A549 (cell line): Measurements from ENCODE around the gene HLA-DOA. TPM values are rescaled to one million over a fixed set of nuclear protein-coding genes. Genes with fewer than 3 reads are reported as not detected.
A peak's percentile ranks its signal among the peaks of the same experiment; 100 is the strongest.

Experiments
- ATAC-seq, 2 experiments: fragments of 200-7000 bp in 1 of 2; fragments of >200 bp in 1 of 2; cut with Nextera tagmentation in 1 of 2; cut with Tn5 transposase in 1 of 2; 3 replicates each; pipeline versions ENCODE4 v1.8.0 to v1.9.1; 2018 to 2020; ENCODE audit warnings: mild to moderate bottlenecking in 1 of 2, moderate library complexity in 1 of 2
- CTCF ChIA-PET: fragments of 300-600 bp; sonication (Branson Sonifier 250); formaldehyde crosslinking; extraction: SDS; loops from one replicate; lab custom pipeline; 2021; ENCODE audit warnings: antibody characterized with exemption, inconsistent platforms; lab: Yijun Ruan, JAX
- POLR2A ChIA-PET: fragments of 350-600 bp; formaldehyde crosslinking; extraction: SDS; loops from one replicate; lab custom pipeline; 2021; ENCODE audit warnings: antibody characterized with exemption, inconsistent platforms; lab: Yijun Ruan, JAX
- DNase-seq, 2 experiments: peaks; one replicate each; pipeline versions ENCODE4 v3.0.0 to v3.0.0-alpha.2; 2011 to 2016; ENCODE audit warnings: low read depth in 1 of 2, low spot score in 1 of 2
- FAIRE-seq: peaks from 2 replicates; lab custom pipeline; 2011; peaks lifted over from hg19 to GRCh38; lab: Jason Lieb, UNC
- H3K27ac ChIP-seq, 2 experiments: fragments of >200 bp; sonication (Bioruptor Twin); formaldehyde crosslinking; 3 replicates each; pipeline ENCODE4 v1.5.1; 2016 to 2017
- H3K4me1 ChIP-seq: fragments of >200 bp; sonication (Bioruptor Twin); formaldehyde crosslinking; 3 replicates; pipeline ENCODE4 v1.6.1; 2016
- H3K4me2 ChIP-seq: fragments of >200 bp; sonication (Bioruptor Twin); formaldehyde crosslinking; 3 replicates; pipeline ENCODE4 v1.6.1; 2016
- H3K4me3 ChIP-seq: fragments of >200 bp; sonication (Bioruptor Twin); formaldehyde crosslinking; 3 replicates; pipeline ENCODE4 v1.5.1; 2016
- H3K9me3 ChIP-seq: fragments of >200 bp; sonication (Bioruptor Twin); formaldehyde crosslinking; 3 replicates; pipeline ENCODE4 v1.6.1; 2016
- CBX2 ChIP-seq: fragments of 200-600 bp; sonication (generic); IDR thresholded peaks from 2 replicates; pipeline ENCODE4 v1.6.1; 2016; ENCODE audit warnings: low read depth, mild to moderate bottlenecking, borderline replicate concordance
- CHD2 ChIP-seq: fragments of 150-350 bp; IDR thresholded peaks from 2 replicates; pipeline ENCODE4 v1.6.1; 2014; ENCODE audit warnings: low read length; ENCODE audit not compliant: partially characterized antibody
- EHMT2 ChIP-seq: fragments of 200-600 bp; sonication (generic); IDR thresholded peaks from 2 replicates; pipeline ENCODE4 v1.6.1; 2016; ENCODE audit warnings: antibody characterized with exemption, low read depth, mild to moderate bottlenecking, moderate library complexity
- EP300 ChIP-seq, 2 experiments: fragments of >200 bp; sonication (Bioruptor Twin); formaldehyde crosslinking; IDR thresholded peaks; 2 replicates in 1 of 2; 3 replicates in 1 of 2; pipeline ENCODE4 v1.6.1; 2016 to 2017
- ESRRA ChIP-seq: fragments of 150-350 bp; IDR thresholded peaks from 2 replicates; pipeline ENCODE4 v1.6.1; 2014; ENCODE audit warnings: mild to moderate bottlenecking, low read length, borderline replicate concordance
- KDM1A ChIP-seq: fragments of 200-600 bp; sonication (generic); IDR thresholded peaks from 2 replicates; pipeline ENCODE4 v1.6.1; 2016; ENCODE audit warnings: low read depth, mild to moderate bottlenecking
- KDM5A ChIP-seq: fragments of 200-600 bp; sonication (generic); IDR thresholded peaks from 2 replicates; pipeline ENCODE4 v1.6.1; 2016; ENCODE audit warnings: antibody characterized with exemption, mild to moderate bottlenecking
- MAFK ChIP-seq: fragments of 450-650 bp; IDR thresholded peaks from 2 replicates; pipeline ENCODE4 v1.6.1; 2014; ENCODE audit not compliant: partially characterized antibody
- MAX ChIP-seq: IDR thresholded peaks from 2 replicates; pipeline ENCODE4 v1.6.1; 2012
- NFE2L2 ChIP-seq: fragments of 150-350 bp; conservative IDR thresholded peaks from 2 replicates; pipeline ENCODE4 v1.6.1; 2014; ENCODE audit warnings: low read length
- RARB ChIP-seq: fragments of 250-450 bp; sonication (Bioruptor Pico); IDR thresholded peaks from 2 replicates; pipeline ENCODE4 v1.8.0; 2021; ENCODE audit warnings: mild to moderate bottlenecking, moderate library complexity
- RFX5 ChIP-seq: fragments of 450-650 bp; IDR thresholded peaks from 2 replicates; pipeline ENCODE4 v1.7.1; 2014; ENCODE audit warnings: antibody characterized with exemption, mild to moderate bottlenecking, moderate library complexity
- RNF2 ChIP-seq: fragments of 200-600 bp; sonication (generic); IDR thresholded peaks from 2 replicates; pipeline ENCODE4 v1.6.1; 2016; ENCODE audit warnings: low read depth, mild to moderate bottlenecking, antibody characterized with exemption, moderate library complexity, borderline replicate concordance
- SMC3 ChIP-seq: fragments of >200 bp; sonication (Bioruptor Twin); formaldehyde crosslinking; IDR thresholded peaks from 3 replicates; pipeline ENCODE4 v1.6.1; 2018; ENCODE audit warnings: inconsistent platforms
- TFCP2L1 ChIP-seq: fragments of 250-450 bp; sonication (Bioruptor Pico); IDR thresholded peaks from 2 replicates; pipeline ENCODE4 v1.5.0; 2021; ENCODE audit warnings: mild to moderate bottlenecking
- TP53 ChIP-seq: fragments of 250-450 bp; sonication (Bioruptor Pico); IDR thresholded peaks from 2 replicates; pipeline ENCODE4 v1.5.0; 2021; ENCODE audit warnings: mild to moderate bottlenecking, moderate library complexity
- USF2 ChIP-seq: fragments of 450-650 bp; IDR thresholded peaks from 2 replicates; pipeline ENCODE4 v1.6.1; 2014; ENCODE audit warnings: antibody characterized with exemption
- ZFP36 ChIP-seq: fragments of 450-650 bp; IDR thresholded peaks from 2 replicates; pipeline ENCODE4 v1.6.1; 2014; ENCODE audit warnings: borderline replicate concordance; ENCODE audit not compliant: partially characterized antibody
- ZNF302 ChIP-seq: fragments of 250-450 bp; sonication (Bioruptor Pico); IDR thresholded peaks from 2 replicates; pipeline ENCODE4 v1.9.0; 2021; ENCODE audit warnings: inconsistent platforms, mild to moderate bottlenecking, moderate library complexity
- ZSCAN20 ChIP-seq: fragments of 250-450 bp; sonication (Bioruptor Pico); IDR thresholded peaks from 2 replicates; pipeline ENCODE4 v1.8.0; 2022; ENCODE audit warnings: mild to moderate bottlenecking, moderate library complexity
- WGBS: methylation state at CpG from one replicate; pipeline ENCODE4 v1.1.6; 2017; ENCODE audit errors: missing lambda C conversion rate; 5-methylcytosine and 5-hydroxymethylcytosine counted together
- polyA plus RNA-seq, 4 experiments: library from polyadenylated mRNA; depleted of rRNA in 3 of 4; stranded (reverse); fragments of >200 nt; fragmentation: RNase III in 1 of 4; extraction: RNeasy Plus Mini Kit Qiagen cat#74134 plus additional on column Dnase treatment in 1 of 4; gene quantifications; 2 replicates in 3 of 4; 3 replicates in 1 of 4; pipeline ENCODE4 v1.2.3, GENCODE V29; 2011 to 2017

Gene HLA-DOA
- polyA plus RNA-seq, 2 of the 4 experiments (the other 2 are of a cell fraction), result 0.03 to 0.27 TPM

- no peak overlapping the region for H3K4me2 ChIP-seq
- TF ChIP-seq MAX (no peak), CBX2 (no peak), RFX5 (peak; percentile 94), ESRRA (no peak), USF2 (no peak), ZFP36 (no peak), EHMT2 (no peak)
- no peaks in the 10 kb centered on the region for H3K4me1 ChIP-seq
- no peaks in the 10 kb centered on the region for H3K9me3 ChIP-seq
- FAIRE-seq (no peak), DNase-seq (no peak), ATAC-seq (peak; percentile 45 to 59; a peak in 2 of 6 replicates)
- H3K4me3 ChIP-seq, result no peak overlapping the region
- 25% methylated on average over 6 of the region's 6 CpGs for WGBS
- H3K27ac ChIP-seq, result no peak overlapping the region
- ChIA-PET POLR2A (no interaction called here), CTCF (interaction anchor here (0.6 to 2.0 kb wide), 4 partner anchors 14 to 230 kb away, joined by 3 to 5 read pairs (median 4); no protein-coding TSS in a partner anchor)
Measured at GRCh38 chr6:33029328-33030184, 20.2 kb upstream of the HLA-DOA start.

GRCh38 chr6:33028220-33028849 lies 18.9 kb upstream of the HLA-DOA start:
- Histone ChIP-seq H3K4me1 (no peaks in the 10 kb centered on the region), H3K4me2 (no peak overlapping the region), H3K9me3 (no peaks in the 10 kb centered on the region), H3K4me3 (no peak overlapping the region), H3K27ac (no peak overlapping the region)
- ATAC-seq (no peak), DNase-seq (no peak), FAIRE-seq (no peak)
- ChIA-PET CTCF (interaction anchor here (2.0 kb wide), 1 partner anchor 21 kb away, joined by 5 read pairs; no protein-coding TSS in a partner anchor), POLR2A (no interaction called here)
- no peak for TF ChIP-seq RARB (CRISPR knock-in tag)
- WGBS, result 0% methylated on average over 1 of the region's 1 CpG

GRCh38 chr6:33024521-33024920 lies 15.1 kb upstream of the HLA-DOA start:
- no peaks in the 10 kb centered on the region for H3K9me3 ChIP-seq
- no peaks in the 10 kb centered on the region for H3K4me1 ChIP-seq
- DNase-seq, result no peak
- no peak for TF ChIP-seq MAFK
- no peak for TF ChIP-seq ZNF302
- no peak for TF ChIP-seq CHD2
- no peak for TF ChIP-seq RNF2
- TF ChIP-seq SMC3, result no peak
- no peak for TF ChIP-seq KDM1A
- no peak for TF ChIP-seq RARB (CRISPR knock-in tag)
- TF ChIP-seq TFCP2L1 (CRISPR knock-in tag), result no peak
- TF ChIP-seq ZSCAN20 (CRISPR knock-in tag), result no peak
- no peak for TF ChIP-seq TP53 (CRISPR knock-in tag)
- TF ChIP-seq MAX, result no peak
- no peak for TF ChIP-seq KDM5A
- no peak for TF ChIP-seq NFE2L2
- no peak for TF ChIP-seq EP300 (IDR thresholded peaks at IDR 0.05)
- no peak overlapping the region for H3K27ac ChIP-seq
- CTCF ChIA-PET, result interaction anchor here (0.9 to 1.5 kb wide), 2 partner anchors 9 to 13 kb away, joined by 3 to 4 read pairs; no protein-coding TSS in a partner anchor
- POLR2A ChIA-PET, result no interaction called here
- no peak for ATAC-seq
- no peak for FAIRE-seq
- no peak overlapping the region for H3K4me2 ChIP-seq
- H3K4me3 ChIP-seq, result no peak overlapping the region
